Measurements from ENCODE around the gene LRP5. TPM values are rescaled to one million over a fixed set of nuclear protein-coding genes. Genes with fewer than 3 reads are reported as not detected.

The LRP5 gene
- total and polyA plus RNA-seq, 12 donors: 10.7 to 277 (median 75.8) TPM

GRCh38 chr11:68384530-68385081 lies 72.2 kb downstream of the LRP5 start:
- TF ChIP-seq, protein P1, sequence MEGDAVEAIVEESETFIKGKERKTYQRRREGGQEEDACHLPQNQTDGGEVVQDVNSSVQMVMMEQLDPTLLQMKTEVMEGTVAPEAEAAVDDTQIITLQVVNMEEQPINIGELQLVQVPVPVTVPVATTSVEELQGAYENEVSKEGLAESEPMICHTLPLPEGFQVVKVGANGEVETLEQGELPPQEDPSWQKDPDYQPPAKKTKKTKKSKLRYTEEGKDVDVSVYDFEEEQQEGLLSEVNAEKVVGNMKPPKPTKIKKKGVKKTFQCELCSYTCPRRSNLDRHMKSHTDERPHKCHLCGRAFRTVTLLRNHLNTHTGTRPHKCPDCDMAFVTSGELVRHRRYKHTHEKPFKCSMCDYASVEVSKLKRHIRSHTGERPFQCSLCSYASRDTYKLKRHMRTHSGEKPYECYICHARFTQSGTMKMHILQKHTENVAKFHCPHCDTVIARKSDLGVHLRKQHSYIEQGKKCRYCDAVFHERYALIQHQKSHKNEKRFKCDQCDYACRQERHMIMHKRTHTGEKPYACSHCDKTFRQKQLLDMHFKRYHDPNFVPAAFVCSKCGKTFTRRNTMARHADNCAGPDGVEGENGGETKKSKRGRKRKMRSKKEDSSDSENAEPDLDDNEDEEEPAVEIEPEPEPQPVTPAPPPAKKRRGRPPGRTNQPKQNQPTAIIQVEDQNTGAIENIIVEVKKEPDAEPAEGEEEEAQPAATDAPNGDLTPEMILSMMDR (IDR thresholded peaks at IDR 0.05): no peak
- TF ChIP-seq POLR2A (IDR thresholded peaks at IDR 0.05): no peak
- no peak for DNase-seq
- no peak overlapping the region for H3K4me3 ChIP-seq
- H3K27ac ChIP-seq: no peak overlapping the region
- no peaks in the 10 kb centered on the region for H3K27me3 ChIP-seq
- no peaks in the 10 kb centered on the region for H3K9me3 ChIP-seq (replicated peaks in 1 of 3)
- peaks cover 0 to 16% of the 10 kb centered on the region in 2 donors for H3K36me3 ChIP-seq (replicated peaks in 1 of 2)
- intact Hi-C loops (cut with DNase I): loop anchor here (5.0 kb wide), 3 partner anchors 72 to 127 kb away; partner anchors contain the start of gene LRP5 (in 1 of the 2)
- WGBS, 4 donors: 88 to 100% (median 93%) methylated on average over 1 to 13 of the region's 13 CpGs
- peaks cover 9 to 39% of the 10 kb centered on the region in 2 donors for H3K4me1 ChIP-seq (replicated peaks in 1 of 2)

GRCh38 chr11:68385128-68385527 lies 72.7 kb downstream of the LRP5 start:
- Histone ChIP-seq H3K27ac (no peak overlapping the region), H3K4me1 (replicated peaks in 1 of 2) (peaks cover 9 to 34% of the 10 kb centered on the region in 2 donors), H3K27me3 (no peaks in the 10 kb centered on the region), H3K9me3 (replicated peaks in 1 of 3) (no peaks in the 10 kb centered on the region), H3K36me3 (replicated peaks in 1 of 2) (peaks cover 0 to 20% of the 10 kb centered on the region in 2 donors), H3K4me3 (no peak overlapping the region)
- DNase-seq: no peak
- WGBS, 4 donors: 90 to 93% (median 92%) methylated on average over 4 to 8 of the region's 8 CpGs
- TF ChIP-seq, protein P1 (IDR thresholded peaks at IDR 0.05): no peak
- TF ChIP-seq POLR2A (IDR thresholded peaks at IDR 0.05): no peak
- intact Hi-C loops (cut with DNase I): loop anchor here (5.0 kb wide), 2 partner anchors 73 to 123 kb away; partner anchors contain the start of gene LRP5 (in 1 of the 2)

DNA sequence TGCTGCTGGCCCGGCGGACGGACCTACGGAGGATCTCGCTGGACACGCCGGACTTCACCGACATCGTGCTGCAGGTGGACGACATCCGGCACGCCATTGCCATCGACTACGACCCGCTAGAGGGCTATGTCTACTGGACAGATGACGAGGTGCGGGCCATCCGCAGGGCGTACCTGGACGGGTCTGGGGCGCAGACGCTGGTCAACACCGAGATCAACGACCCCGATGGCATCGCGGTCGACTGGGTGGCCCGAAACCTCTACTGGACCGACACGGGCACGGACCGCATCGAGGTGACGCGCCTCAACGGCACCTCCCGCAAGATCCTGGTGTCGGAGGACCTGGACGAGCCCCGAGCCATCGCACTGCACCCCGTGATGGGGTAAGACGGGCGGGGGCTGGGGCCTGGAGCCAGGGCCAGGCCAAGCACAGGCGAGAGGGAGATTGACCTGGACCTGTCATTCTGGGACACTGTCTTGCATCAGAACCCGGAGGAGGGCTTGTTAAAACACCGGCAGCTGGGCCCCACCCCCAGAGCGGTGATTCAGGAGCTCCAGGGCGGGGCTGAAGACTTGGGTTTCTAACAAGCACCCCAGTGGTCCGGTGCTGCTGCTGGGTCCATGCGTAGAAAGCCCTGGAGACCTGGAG lies 74.1 kb downstream of the LRP5 start:
- H3K27ac ChIP-seq: no peak overlapping the region
- intact Hi-C loops (cut with DNase I): loop anchor here (5.0 kb wide), 2 partner anchors 74 to 124 kb away; partner anchors contain the start of gene LRP5 (in 1 of the 2)
- H3K27me3 ChIP-seq: no peaks in the 10 kb centered on the region
- peaks cover 0 to 29% of the 10 kb centered on the region in 2 donors for H3K36me3 ChIP-seq (replicated peaks in 1 of 2)
- no peak for DNase-seq
- TF ChIP-seq, protein P1 (IDR thresholded peaks at IDR 0.05): no peak
- H3K9me3 ChIP-seq (replicated peaks in 1 of 3): no peaks in the 10 kb centered on the region
- no peak overlapping the region for H3K4me3 ChIP-seq
- peaks cover 8 to 21% of the 10 kb centered on the region in 2 donors for H3K4me1 ChIP-seq (replicated peaks in 1 of 2)
- WGBS, 4 donors: 95 to 98% (median 96%) methylated on average over 25 to 52 of the region's 52 CpGs

DNA sequence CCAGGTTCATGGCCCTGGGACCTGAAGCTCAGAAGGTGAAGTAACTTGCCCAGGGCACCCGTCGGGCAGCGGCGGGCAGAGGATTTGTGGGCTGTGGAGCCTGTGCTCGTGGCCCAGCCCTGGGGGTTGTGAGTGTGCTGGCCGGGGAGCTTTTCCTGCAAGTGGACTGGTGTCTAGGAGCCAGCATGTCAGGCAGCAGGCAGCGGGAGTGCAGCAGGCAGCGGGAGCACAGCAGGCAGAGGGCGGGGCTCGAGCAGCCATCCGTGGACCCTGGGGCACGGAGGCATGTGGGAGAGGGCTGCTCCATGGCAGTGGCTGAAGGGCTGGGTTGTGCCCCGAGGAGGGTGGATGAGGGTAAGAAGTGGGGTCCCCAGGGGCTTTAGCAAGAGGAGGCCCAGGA lies 75.4 kb downstream of the LRP5 start:
- intact Hi-C loops (cut with DNase I): loop anchor here (5.0 kb wide), 2 partner anchors 76 to 126 kb away; partner anchors contain the start of gene LRP5 (in 1 of the 2)
- TF ChIP-seq, protein P1 (IDR thresholded peaks at IDR 0.05): no peak
- no peak for TF ChIP-seq POLR2A (IDR thresholded peaks at IDR 0.05)
- no peak for DNase-seq
- WGBS, 4 donors: 90 to 100% (median 94%) methylated on average over 2 to 13 of the region's 13 CpGs
- H3K4me1 ChIP-seq (replicated peaks in 1 of 2): peaks cover 5 to 7% of the 10 kb centered on the region in 2 donors
- H3K4me3 ChIP-seq: no peak overlapping the region
- H3K27me3 ChIP-seq: no peaks in the 10 kb centered on the region
- H3K9me3 ChIP-seq (replicated peaks in 1 of 3): no peaks in the 10 kb centered on the region
- no peak overlapping the region for H3K27ac ChIP-seq
- peaks cover 0 to 33% of the 10 kb centered on the region in 2 donors for H3K36me3 ChIP-seq (replicated peaks in 1 of 2)

Data from adrenal gland (tissue), 12 donors.